Measurements from ENCODE around the gene FANCC. TPM values are rescaled to one million over a fixed set of nuclear protein-coding genes. Genes with fewer than 3 reads are reported as not detected.

The FANCC gene
- total RNA-seq, 1 experiment from 2014 or later, result 25.3 TPM

DNA sequence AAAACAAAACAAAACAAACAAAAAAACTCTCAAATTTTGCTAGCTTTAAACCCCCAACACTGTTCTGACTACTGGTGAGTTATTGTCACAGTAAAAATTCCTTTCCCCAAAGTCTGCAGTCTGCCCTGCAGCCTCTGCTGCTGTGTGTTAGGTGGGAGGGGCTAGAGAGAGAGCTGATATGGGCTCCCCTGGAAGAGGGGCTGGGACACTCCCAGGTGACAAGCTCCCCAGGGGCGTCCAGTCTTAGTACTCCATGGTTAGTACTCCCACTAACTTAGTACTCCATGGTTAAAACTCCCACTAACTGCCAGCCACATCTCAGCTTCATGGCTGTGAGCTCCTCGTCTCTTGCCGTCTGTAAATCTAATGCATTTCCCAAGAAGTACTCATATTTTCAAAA lies 191.9 kb downstream of the FANCC start:
- BruUV-seq (replicated peaks), result no TSS peak
- no peak overlapping the region for H3K4me3 ChIP-seq (ENCODE audit: low read depth, low read length, poor library complexity, severe bottlenecking)

DNA sequence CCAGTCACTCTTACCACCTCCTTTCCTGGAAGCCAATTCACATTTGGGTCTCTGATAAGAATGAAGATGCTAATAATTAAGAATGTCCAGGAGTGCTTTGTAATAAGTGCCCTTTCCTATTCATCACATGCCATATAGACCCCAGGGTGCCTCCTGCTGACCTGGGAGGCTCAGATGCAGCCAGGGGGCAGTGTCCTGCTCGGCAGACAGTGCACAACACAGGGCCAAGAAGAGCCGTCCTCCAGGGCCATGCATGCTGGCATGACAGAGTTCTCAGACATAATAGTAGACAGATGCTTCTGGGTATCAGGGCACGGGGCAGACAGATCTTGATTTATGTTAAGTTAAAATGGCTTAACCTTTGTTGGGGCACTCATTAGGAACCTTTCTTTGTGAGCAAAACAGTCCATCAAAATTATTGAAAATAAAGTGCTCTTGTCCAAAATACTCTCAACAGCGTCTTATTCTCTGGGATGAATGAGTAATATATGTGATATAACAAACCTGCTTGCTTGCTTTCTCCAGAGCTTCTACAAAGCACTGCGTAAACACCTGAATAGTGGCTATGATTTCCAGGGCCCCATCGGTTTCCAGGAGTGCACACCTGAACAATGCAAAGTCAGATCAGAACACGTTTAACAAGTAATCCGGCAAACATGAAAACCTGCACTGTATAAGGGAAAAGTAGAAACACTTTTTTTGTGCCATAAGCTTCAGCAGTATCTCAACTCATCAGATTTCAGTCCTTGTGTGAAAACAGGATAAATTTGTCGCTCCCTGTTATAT lies 192.7 kb downstream of the FANCC start:
- Histone ChIP-seq H3K27me3 (replicated peaks; ENCODE audit: insufficient read depth, low read depth, low read length, poor library complexity) (no peaks in the 10 kb centered on the region), H3K36me3 (ENCODE audit: insufficient read depth, low read length, poor library complexity, severe bottlenecking) (no peaks in the 10 kb centered on the region), H3K9me3 (ENCODE audit: low read depth, low read length, poor library complexity, severe bottlenecking) (no peaks in the 10 kb centered on the region), H3K27ac (ENCODE audit: low read depth, low read length, poor library complexity, severe bottlenecking) (no peak overlapping the region), H3K4me3 (ENCODE audit: low read depth, low read length, poor library complexity, severe bottlenecking) (no peak overlapping the region), H3K4me1 (ENCODE audit: insufficient read depth, low read length, poor library complexity, severe bottlenecking) (no peaks in the 10 kb centered on the region)
- POLR2A ChIA-PET (ENCODE audit: low non-redundant PET), result interaction anchor here (0.7 kb wide), 1 partner anchor 319 kb away, joined by 3 read pairs; no protein-coding TSS in a partner anchor
- no TSS peak for BruUV-seq (replicated peaks)
- intact Hi-C loops (cut with micrococcal nuclease; ENCODE audit: unreplicated experiment), result no loop called here
- CTCF ChIA-PET, result no interaction called here
- no peak for TF ChIP-seq EZH2 (IDR thresholded peaks at IDR 0.05; ENCODE audit: borderline replicate concordance, low read depth, low read length, poor library complexity, severe bottlenecking)
- TF ChIP-seq, protein P1, sequence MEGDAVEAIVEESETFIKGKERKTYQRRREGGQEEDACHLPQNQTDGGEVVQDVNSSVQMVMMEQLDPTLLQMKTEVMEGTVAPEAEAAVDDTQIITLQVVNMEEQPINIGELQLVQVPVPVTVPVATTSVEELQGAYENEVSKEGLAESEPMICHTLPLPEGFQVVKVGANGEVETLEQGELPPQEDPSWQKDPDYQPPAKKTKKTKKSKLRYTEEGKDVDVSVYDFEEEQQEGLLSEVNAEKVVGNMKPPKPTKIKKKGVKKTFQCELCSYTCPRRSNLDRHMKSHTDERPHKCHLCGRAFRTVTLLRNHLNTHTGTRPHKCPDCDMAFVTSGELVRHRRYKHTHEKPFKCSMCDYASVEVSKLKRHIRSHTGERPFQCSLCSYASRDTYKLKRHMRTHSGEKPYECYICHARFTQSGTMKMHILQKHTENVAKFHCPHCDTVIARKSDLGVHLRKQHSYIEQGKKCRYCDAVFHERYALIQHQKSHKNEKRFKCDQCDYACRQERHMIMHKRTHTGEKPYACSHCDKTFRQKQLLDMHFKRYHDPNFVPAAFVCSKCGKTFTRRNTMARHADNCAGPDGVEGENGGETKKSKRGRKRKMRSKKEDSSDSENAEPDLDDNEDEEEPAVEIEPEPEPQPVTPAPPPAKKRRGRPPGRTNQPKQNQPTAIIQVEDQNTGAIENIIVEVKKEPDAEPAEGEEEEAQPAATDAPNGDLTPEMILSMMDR (conservative IDR thresholded peaks at IDR 0.05; ENCODE audit: low read depth, low read length), result no peak
- DNase-seq (ENCODE audit: low spot score), result no peak

More for the DNA sequence above, 191.9 kb downstream of the FANCC start:
- Histone ChIP-seq H3K36me3 (ENCODE audit: insufficient read depth, low read length, poor library complexity, severe bottlenecking) (no peaks in the 10 kb centered on the region), H3K4me1 (ENCODE audit: insufficient read depth, low read length, poor library complexity, severe bottlenecking) (no peaks in the 10 kb centered on the region), H3K27ac (ENCODE audit: low read depth, low read length, poor library complexity, severe bottlenecking) (no peak overlapping the region), H3K27me3 (replicated peaks; ENCODE audit: insufficient read depth, low read depth, low read length, poor library complexity) (no peaks in the 10 kb centered on the region), H3K9me3 (ENCODE audit: low read depth, low read length, poor library complexity, severe bottlenecking) (no peaks in the 10 kb centered on the region)
- no peak for DNase-seq (ENCODE audit: low spot score)
- POLR2A ChIA-PET (ENCODE audit: low non-redundant PET), result interaction anchor here (0.7 kb wide), 1 partner anchor 320 kb away, joined by 3 read pairs; no protein-coding TSS in a partner anchor
- CTCF ChIA-PET, result interaction anchor here (0.5 to 0.7 kb wide), 2 partner anchors 445 to 457 kb away, joined by 3 read pairs; no protein-coding TSS in a partner anchor
- no peak for TF ChIP-seq EZH2 (IDR thresholded peaks at IDR 0.05; ENCODE audit: borderline replicate concordance, low read depth, low read length, poor library complexity, severe bottlenecking)
- TF ChIP-seq, protein P1 (conservative IDR thresholded peaks at IDR 0.05; ENCODE audit: low read depth, low read length), result no peak
- intact Hi-C loops (cut with micrococcal nuclease; ENCODE audit: unreplicated experiment), result no loop called here

DNA sequence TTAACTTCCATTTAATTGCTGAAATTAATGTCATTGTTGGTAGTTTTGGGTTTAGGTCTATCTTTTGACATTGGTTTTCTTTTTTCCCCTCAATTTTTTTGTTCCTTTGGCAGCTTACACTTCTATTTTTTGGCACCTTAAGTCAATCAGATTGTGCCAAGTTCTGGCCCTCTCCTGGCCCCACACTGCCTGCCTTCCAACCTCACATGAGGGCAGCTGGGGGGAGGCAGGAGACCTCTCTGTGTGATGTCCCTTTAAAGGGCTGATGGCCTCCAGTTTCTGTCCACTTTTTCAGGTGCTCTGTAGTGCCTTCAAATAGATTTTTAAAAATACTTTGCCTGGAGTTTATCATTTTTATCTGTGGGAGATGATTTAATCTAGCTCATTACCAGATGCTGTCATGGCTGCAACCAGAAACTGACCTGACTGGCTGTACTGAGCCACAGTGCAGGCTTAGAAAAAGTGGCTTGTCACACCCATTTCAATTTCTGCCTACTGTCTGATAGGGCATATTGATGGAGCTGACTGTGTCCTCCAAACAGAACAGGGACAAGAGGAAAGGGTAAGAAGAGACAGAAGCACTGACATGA lies 196.6 kb downstream of the FANCC start:
- TF ChIP-seq, protein P1 (conservative IDR thresholded peaks at IDR 0.05; ENCODE audit: low read depth, low read length), result no peak
- no peak for TF ChIP-seq EZH2 (IDR thresholded peaks at IDR 0.05; ENCODE audit: borderline replicate concordance, low read depth, low read length, poor library complexity, severe bottlenecking)
- Histone ChIP-seq H3K27ac (ENCODE audit: low read depth, low read length, poor library complexity, severe bottlenecking) (no peak overlapping the region), H3K27me3 (replicated peaks; ENCODE audit: insufficient read depth, low read depth, low read length, poor library complexity) (no peaks in the 10 kb centered on the region), H3K9me3 (ENCODE audit: low read depth, low read length, poor library complexity, severe bottlenecking) (no peaks in the 10 kb centered on the region), H3K4me3 (ENCODE audit: low read depth, low read length, poor library complexity, severe bottlenecking) (no peak overlapping the region), H3K4me1 (ENCODE audit: insufficient read depth, low read length, poor library complexity, severe bottlenecking) (no peaks in the 10 kb centered on the region), H3K36me3 (ENCODE audit: insufficient read depth, low read length, poor library complexity, severe bottlenecking) (no peaks in the 10 kb centered on the region)
- DNase-seq (ENCODE audit: low spot score), result no peak
- BruUV-seq (replicated peaks), result no TSS peak
- POLR2A ChIA-PET (ENCODE audit: low non-redundant PET), result interaction anchor here (0.6 kb wide), 1 partner anchor 463 kb away, joined by 3 read pairs; no protein-coding TSS in a partner anchor
- CTCF ChIA-PET, result no interaction called here
- intact Hi-C loops (cut with micrococcal nuclease; ENCODE audit: unreplicated experiment), result no loop called here
